Endothelial cell of umbilical vein (primary cell): ENCODE results near the gene MYO1F. TPM values are rescaled to one million over a fixed set of nuclear protein-coding genes. Genes with fewer than 3 reads are reported as not detected.

Experiments used
- BruUV-seq: library from RNA; stranded (reverse); fragments of 400-500 nt; replicated peaks from 2 replicates; lab custom pipeline; 2021; lab: Mats Ljungman, UMichigan
- CTCF ChIA-PET: fragments of 300-600, 350-600 bp; sonication (Branson Sonifier 250); formaldehyde crosslinking; loops from one replicate; lab custom pipeline; 2021; ENCODE audit warnings: antibody characterized with exemption, inconsistent platforms; lab: Charles Lee
- POLR2A ChIA-PET: fragments of 300-600, 350-600 bp; sonication (Branson Sonifier 250); formaldehyde crosslinking; loops from one replicate; lab custom pipeline; 2021; ENCODE audit warnings: antibody characterized with exemption, inconsistent platforms; lab: Charles Lee
- DNase-seq: peaks from one replicate; pipeline ENCODE4 v3.0.0-alpha.2; 2011; ENCODE audit warnings: low read depth, low spot score
- FAIRE-seq: peaks from 2 replicates; lab custom pipeline; 2011; peaks lifted over from hg19 to GRCh38; lab: Jason Lieb, UNC
- H2AFZ ChIP-seq: 2 replicates; pipeline ENCODE4 v1.6.0; 2012; ENCODE audit warnings: low read depth, low read length, control low read depth, inconsistent platforms
- H3K27ac ChIP-seq: 2 replicates; pipeline ENCODE4 v1.5.1; 2011; ENCODE audit warnings: low read depth, mild to moderate bottlenecking, control low read depth, low read length, moderate library complexity; ENCODE audit not compliant: insufficient read depth
- H3K27me3 ChIP-seq, 2 experiments: 2 replicates each; pipeline versions ENCODE4 v1.6.0 to v1.6.1; 2011; ENCODE audit warnings: low read length in 2 of 2, mixed read lengths in 1 of 2; ENCODE audit not compliant: control insufficient read depth in 2 of 2, insufficient read depth in 2 of 2
- H3K36me3 ChIP-seq, 2 experiments: 2 replicates in 1 of 2; 3 replicates in 1 of 2; pipeline ENCODE4 v1.5.1; 2011; ENCODE audit warnings: low read length in 2 of 2, mild to moderate bottlenecking in 1 of 2, moderate library complexity in 1 of 2; ENCODE audit not compliant: control insufficient read depth in 2 of 2, insufficient read depth in 2 of 2; ENCODE audit errors: extremely low read depth in 1 of 2
- H3K4me1 ChIP-seq: 3 replicates; pipeline ENCODE4 v1.5.1; 2011; ENCODE audit warnings: mild to moderate bottlenecking, low read length; ENCODE audit not compliant: control insufficient read depth, insufficient read depth; ENCODE audit errors: extremely low read depth
- H3K4me2 ChIP-seq: 2 replicates; pipeline ENCODE4 v1.6.1; 2011; ENCODE audit warnings: low read length, control low read depth, mixed read lengths; ENCODE audit not compliant: insufficient read depth
- H3K4me3 ChIP-seq, 3 experiments: fragments of 200-600 bp in 1 of 3; sonication (generic), shearing (Covaris generic) in 1 of 3; replicated peaks in 1 of 3; 2 replicates each; pipeline ENCODE4 v1.5.1; 2011 to 2016; ENCODE audit warnings: control low read depth in 3 of 3, low read length in 3 of 3, mild to moderate bottlenecking in 2 of 3, inconsistent platforms in 1 of 3, low read depth in 1 of 3, moderate library complexity in 1 of 3; ENCODE audit not compliant: insufficient read depth in 1 of 3
- H3K79me2 ChIP-seq: 2 replicates; pipeline ENCODE4 v1.6.0; 2012; ENCODE audit warnings: low read length, inconsistent platforms; ENCODE audit not compliant: control insufficient read depth, insufficient read depth
- H3K9ac ChIP-seq: replicated peaks from 2 replicates; pipeline ENCODE3; 2011; ENCODE audit warnings: low read length, control low read depth; ENCODE audit not compliant: insufficient read depth; ENCODE audit errors: extremely low read depth
- H3K9me1 ChIP-seq: replicated peaks from 3 replicates; pipeline ENCODE4 v1.6.0; 2011; ENCODE audit warnings: mild to moderate bottlenecking, low read length; ENCODE audit not compliant: control insufficient read depth, insufficient read depth; ENCODE audit errors: extremely low read depth
- H3K9me3 ChIP-seq: replicated peaks from 2 replicates; pipeline ENCODE4 v1.5.1; 2012; ENCODE audit warnings: low read length, inconsistent platforms; ENCODE audit not compliant: control insufficient read depth, insufficient read depth
- H4K20me1 ChIP-seq: replicated peaks from 2 replicates; pipeline ENCODE3; 2011; ENCODE audit warnings: mild to moderate bottlenecking, low read length; ENCODE audit not compliant: control insufficient read depth, insufficient read depth; ENCODE audit errors: extremely low read depth
- EZH2 ChIP-seq: IDR thresholded peaks from 2 replicates; pipeline ENCODE4 v1.6.1; 2012; ENCODE audit warnings: borderline replicate concordance, low read depth, mild to moderate bottlenecking, moderate library complexity, low read length, inconsistent platforms; ENCODE audit not compliant: severe bottlenecking
- FOS ChIP-seq: IDR thresholded peaks from 2 replicates; pipeline ENCODE4 v1.6.1; 2011; ENCODE audit warnings: mild to moderate bottlenecking, low read length, moderate library complexity, borderline replicate concordance; ENCODE audit not compliant: insufficient read depth
- GATA2 ChIP-seq: IDR thresholded peaks from 2 replicates; pipeline ENCODE4 v1.7.0; 2011; ENCODE audit warnings: low read depth, mild to moderate bottlenecking, moderate library complexity, mixed read lengths, low read length; ENCODE audit not compliant: insufficient read length, insufficient read depth
- JUN ChIP-seq: IDR thresholded peaks from 2 replicates; pipeline ENCODE4 v1.6.1; 2011; ENCODE audit warnings: borderline replicate concordance, low read depth; ENCODE audit not compliant: insufficient read length, insufficient read depth
- MYC ChIP-seq: IDR thresholded peaks from one replicate; pipeline ENCODE4 v1.6.1; 2011; ENCODE audit warnings: mild to moderate bottlenecking, low read depth, low read length
- POLR2A ChIP-seq: IDR thresholded peaks from 2 replicates; pipeline ENCODE4 v1.6.1; 2012; ENCODE audit warnings: low read depth, mild to moderate bottlenecking, control low read depth, low read length
- POLR2AphosphoS5 ChIP-seq: IDR thresholded peaks from 2 replicates; pipeline ENCODE4 v1.6.1; 2012; ENCODE audit warnings: low read depth, mild to moderate bottlenecking, control low read depth, low read length, moderate library complexity; ENCODE audit not compliant: insufficient read depth
- dilution Hi-C: fragments of 300-500 bp; cut with MboI; formaldehyde crosslinking; loops from one replicate; pipeline ENCODE4 v1.15.0; 2019; ENCODE audit warnings: low sequenced_read_pairs; ENCODE audit not compliant: extremely low pct_ligation_motif_present
- intact Hi-C: fragments of 100-400 bp; cut with micrococcal nuclease; formaldehyde crosslinking; loops from one replicate; pipeline ENCODE4 v1.10.0; 2022
- polyA plus RNA-seq, 4 experiments: library from polyadenylated mRNA; depleted of rRNA in 3 of 4; stranded (reverse) in 3 of 4; unstranded in 1 of 4; fragments of >200 nt; gene quantifications; 2 replicates each; pipeline versions ENCODE4 v1.2.1 to v1.2.3, GENCODE V29; 2011 to 2012; ENCODE audit warnings: missing spikeins in 1 of 4
- total RNA-seq: library from RNA; stranded (reverse); gene quantifications from 2 replicates; pipeline ENCODE4 v1.2.3, GENCODE V29; 2021
- TF ChIP-seq, protein P1 (sequence below), 2 donors: IDR thresholded peaks; 1 replicate in 1 of 2; 2 replicates in 1 of 2; pipeline ENCODE4 v1.5.1; 2011; ENCODE audit warnings: low read length in 2 of 2, mild to moderate bottlenecking in 2 of 2, moderate library complexity in 2 of 2, control low read depth in 1 of 2, inconsistent platforms in 1 of 2, low read depth in 1 of 2; ENCODE audit not compliant: insufficient read depth in 1 of 2; ENCODE audit errors: extremely low read depth in 1 of 2
- TF ChIP-seq, protein P2 (sequence below): IDR thresholded peaks from 2 replicates; pipeline ENCODE4 v1.6.1; 2011; ENCODE audit not compliant: insufficient read depth, insufficient read length

The MYO1F gene
- total and polyA plus RNA-seq, 2 donors (not counting 3 experiments of a cell fraction or from before 2014, with no cell fraction given) = 0.22 to 0.39 TPM

DNA sequence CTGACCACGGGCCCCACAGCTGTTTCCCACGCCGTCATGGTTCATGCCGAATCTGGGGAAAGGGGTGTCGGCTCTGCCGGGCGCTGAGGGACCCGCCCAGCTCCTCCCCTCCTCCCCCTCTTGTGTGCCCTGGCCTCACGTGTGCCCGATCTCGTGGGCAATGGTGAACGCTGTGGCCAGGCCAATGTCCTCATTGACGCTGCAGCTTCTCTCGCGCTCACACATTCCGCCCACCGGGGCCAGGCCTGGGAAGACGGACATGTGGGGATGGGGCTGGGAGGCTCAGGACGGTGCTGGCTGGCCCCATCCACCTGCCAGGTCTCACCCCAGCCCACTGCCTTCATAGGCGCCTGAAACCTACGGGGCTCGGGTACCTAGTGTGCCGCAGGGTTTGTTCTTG lies 18.9 kb upstream of the MYO1F start:
- ChIA-PET CTCF (no interaction called here), POLR2A (no interaction called here)
- no peaks in the 10 kb centered on the region for H3K36me3 ChIP-seq
- FAIRE-seq (no peak), DNase-seq (no peak)
- no peak overlapping the region for H2AFZ ChIP-seq
- H3K27ac ChIP-seq = no peak overlapping the region
- H3K4me3 ChIP-seq = no peak overlapping the region
- no peaks in the 10 kb centered on the region for H3K9me1 ChIP-seq
- BruUV-seq = no TSS peak
- H3K4me2 ChIP-seq = no peak overlapping the region
- no peak overlapping the region for H3K9ac ChIP-seq
- no peaks in the 10 kb centered on the region for H4K20me1 ChIP-seq
- no peaks in the 10 kb centered on the region for H3K4me1 ChIP-seq
- peaks cover 0 to 3% of the 10 kb centered on the region in 2 experiments for H3K27me3 ChIP-seq
- peaks cover 5% of the 10 kb centered on the region for H3K9me3 ChIP-seq
- TF ChIP-seq, protein P1, sequence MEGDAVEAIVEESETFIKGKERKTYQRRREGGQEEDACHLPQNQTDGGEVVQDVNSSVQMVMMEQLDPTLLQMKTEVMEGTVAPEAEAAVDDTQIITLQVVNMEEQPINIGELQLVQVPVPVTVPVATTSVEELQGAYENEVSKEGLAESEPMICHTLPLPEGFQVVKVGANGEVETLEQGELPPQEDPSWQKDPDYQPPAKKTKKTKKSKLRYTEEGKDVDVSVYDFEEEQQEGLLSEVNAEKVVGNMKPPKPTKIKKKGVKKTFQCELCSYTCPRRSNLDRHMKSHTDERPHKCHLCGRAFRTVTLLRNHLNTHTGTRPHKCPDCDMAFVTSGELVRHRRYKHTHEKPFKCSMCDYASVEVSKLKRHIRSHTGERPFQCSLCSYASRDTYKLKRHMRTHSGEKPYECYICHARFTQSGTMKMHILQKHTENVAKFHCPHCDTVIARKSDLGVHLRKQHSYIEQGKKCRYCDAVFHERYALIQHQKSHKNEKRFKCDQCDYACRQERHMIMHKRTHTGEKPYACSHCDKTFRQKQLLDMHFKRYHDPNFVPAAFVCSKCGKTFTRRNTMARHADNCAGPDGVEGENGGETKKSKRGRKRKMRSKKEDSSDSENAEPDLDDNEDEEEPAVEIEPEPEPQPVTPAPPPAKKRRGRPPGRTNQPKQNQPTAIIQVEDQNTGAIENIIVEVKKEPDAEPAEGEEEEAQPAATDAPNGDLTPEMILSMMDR (IDR thresholded peaks at IDR 0.05; ENCODE audit: extremely low read depth in 1 of 2, insufficient read depth in 1 of 2, low read depth in 1 of 2, low read length in 2 of 2) = no peak
- no peak for TF ChIP-seq JUN
- no peak for TF ChIP-seq GATA2
- TF ChIP-seq FOS = no peak
- no peak for TF ChIP-seq EZH2
- TF ChIP-seq, protein P2, sequence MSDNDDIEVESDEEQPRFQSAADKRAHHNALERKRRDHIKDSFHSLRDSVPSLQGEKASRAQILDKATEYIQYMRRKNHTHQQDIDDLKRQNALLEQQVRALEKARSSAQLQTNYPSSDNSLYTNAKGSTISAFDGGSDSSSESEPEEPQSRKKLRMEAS = no peak
- TF ChIP-seq MYC = no peak
- TF ChIP-seq POLR2AphosphoS5 = no peak
- no peak for TF ChIP-seq POLR2A
- H3K79me2 ChIP-seq = no peaks in the 10 kb centered on the region
- intact Hi-C loops = no loop called here
- dilution Hi-C loops = loop anchor here (10.0 kb wide), 1 partner anchor 71 kb away; no protein-coding TSS in a partner anchor
